ENCODE results near the gene CEBPE.
A peak's percentile ranks its signal among the peaks of the same experiment; 100 is the strongest.
"Not testable (repeated sequence)": the region's sequence is repeated elsewhere in the genome, so short reads cannot be mapped to it uniquely, and the experiment has no call there.

Gene CEBPE

DNA sequence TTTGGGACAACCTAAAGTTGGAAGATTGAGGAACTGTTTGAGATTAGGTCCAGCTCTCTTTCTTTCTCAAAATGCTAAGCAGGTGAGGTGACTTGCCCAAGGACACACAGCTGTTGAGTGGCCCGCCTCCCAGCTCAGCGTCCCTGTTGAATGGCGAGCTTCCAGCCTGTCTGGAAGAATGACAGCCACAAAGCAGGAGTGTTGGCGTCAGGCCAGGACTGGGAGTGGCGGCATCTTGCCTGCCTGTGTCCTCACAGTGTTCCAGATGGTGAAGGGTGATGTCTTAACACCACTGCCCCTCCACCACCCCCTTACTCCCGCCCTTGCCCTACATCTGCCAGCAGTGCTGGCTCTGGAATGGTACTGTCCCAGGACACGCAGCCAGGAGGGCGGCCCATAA is 4.4 kb upstream of the CEBPE start:
- peak in 3 of 58 donors; percentile 17 to 44 (median 42) for DNase-seq

- no peak for DNase-seq
These were observed 3.0 kb upstream of the CEBPE start for GRCh38 chr14:23122086-23122485.

GRCh38 chr14:23121361-23121771 is 2.3 kb upstream of the CEBPE start:
- peak in 4 of 58 donors; percentile 12 to 32 (median 22) for DNase-seq

GRCh38 chr14:23120541-23121251 is 1.6 kb upstream of the CEBPE start:
- peak in 57 of 58 donors; percentile 27 to 92 (median 80) for DNase-seq

- peak in 1 of 58 donors; percentile 11 for DNase-seq
These were observed 590 bp upstream of the CEBPE start for GRCh38 chr14:23119363-23120327.

DNA sequence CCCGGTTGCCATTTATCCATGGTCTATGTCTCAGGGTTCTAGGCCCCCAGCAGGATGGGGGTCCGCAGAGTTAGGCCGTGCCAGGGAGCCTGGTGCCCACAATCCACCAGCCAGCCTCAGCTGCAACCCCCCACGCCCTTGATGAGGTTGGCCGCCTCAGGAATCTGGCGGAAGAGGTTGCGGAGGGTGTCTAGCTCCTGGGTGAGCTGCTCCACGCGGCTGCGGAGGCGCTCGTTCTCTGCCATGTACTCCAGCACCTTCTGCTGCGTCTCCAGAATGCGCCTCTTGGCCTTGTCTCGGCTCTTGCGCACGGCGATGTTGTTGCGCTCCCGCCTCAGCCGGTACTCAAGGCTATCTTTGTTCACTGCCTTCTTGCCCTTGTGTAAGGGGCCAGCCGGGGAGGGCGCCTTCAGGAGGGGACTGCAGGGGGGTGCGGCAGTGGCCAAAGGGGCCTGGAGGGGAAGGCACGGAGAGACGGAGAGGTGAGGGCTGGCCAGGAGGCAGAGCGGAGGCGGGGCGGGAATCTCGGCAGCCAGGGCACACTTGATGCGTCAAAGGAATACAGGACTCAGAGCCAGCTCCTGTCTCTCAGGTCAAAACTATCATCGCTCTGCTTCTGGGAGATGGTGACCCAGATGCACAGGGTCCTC is 1.6 kb downstream of the CEBPE start:
- no peak for DNase-seq

DNA sequence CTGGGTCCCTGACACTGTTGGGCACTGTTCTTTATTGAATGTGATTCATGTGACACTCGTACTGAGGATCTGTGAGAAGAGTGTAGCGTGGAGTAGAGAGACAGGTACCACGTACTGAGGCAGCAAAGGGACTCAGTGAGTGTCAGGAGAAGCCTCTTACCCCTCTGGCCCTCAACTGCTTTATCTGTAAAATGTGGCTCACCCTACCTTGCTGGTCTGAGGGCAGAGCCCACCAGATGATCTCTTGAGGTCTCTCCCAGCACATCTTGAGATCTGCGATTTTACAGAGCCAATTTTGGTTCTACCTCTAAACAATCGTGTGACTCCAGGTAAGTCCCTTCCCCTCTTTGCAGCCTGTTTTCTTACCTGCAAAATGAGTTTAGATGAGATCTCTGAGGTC is 3.1 kb downstream of the CEBPE start:
- no peak for DNase-seq

DNA sequence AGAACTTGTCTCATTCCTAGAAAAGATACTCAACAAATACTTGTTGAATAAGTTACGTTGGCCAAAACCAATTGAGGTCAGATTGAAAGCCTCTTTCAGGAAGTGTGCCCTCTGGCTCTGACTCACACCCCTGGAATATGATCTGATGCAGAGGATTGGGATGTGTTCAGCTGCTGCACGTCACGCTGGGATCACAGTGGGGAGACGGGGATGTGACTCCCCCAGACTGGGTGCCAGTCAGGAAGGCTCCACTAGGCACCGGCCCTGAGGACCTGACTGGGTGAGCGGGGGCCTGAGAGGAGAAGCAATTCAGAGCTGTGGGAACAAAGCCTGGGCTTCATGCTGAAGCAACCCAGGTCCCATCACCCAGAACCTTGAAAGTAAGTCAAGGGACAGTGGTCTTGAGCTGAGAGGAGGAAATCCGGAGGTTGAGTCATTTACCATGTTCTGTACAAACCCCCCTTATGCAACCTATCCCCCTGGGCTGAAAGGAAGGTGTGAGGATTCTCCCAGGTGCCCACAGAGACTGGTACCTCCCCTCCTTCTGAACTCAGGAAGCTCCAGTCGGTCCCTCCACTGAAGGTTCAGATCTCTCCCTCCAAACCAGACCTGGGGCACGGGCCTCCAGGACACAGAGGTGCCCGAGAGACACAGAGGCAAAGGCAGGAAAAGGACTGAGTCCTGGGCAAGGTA is 3.9 kb downstream of the CEBPE start:
- no peak for DNase-seq

- no peak for DNase-seq
These were observed 4.4 kb downstream of the CEBPE start for GRCh38 chr14:23114669-23115038.

GRCh38 chr14:23114120-23114458 is 5.0 kb downstream of the CEBPE start:
- no peak for DNase-seq

DNA sequence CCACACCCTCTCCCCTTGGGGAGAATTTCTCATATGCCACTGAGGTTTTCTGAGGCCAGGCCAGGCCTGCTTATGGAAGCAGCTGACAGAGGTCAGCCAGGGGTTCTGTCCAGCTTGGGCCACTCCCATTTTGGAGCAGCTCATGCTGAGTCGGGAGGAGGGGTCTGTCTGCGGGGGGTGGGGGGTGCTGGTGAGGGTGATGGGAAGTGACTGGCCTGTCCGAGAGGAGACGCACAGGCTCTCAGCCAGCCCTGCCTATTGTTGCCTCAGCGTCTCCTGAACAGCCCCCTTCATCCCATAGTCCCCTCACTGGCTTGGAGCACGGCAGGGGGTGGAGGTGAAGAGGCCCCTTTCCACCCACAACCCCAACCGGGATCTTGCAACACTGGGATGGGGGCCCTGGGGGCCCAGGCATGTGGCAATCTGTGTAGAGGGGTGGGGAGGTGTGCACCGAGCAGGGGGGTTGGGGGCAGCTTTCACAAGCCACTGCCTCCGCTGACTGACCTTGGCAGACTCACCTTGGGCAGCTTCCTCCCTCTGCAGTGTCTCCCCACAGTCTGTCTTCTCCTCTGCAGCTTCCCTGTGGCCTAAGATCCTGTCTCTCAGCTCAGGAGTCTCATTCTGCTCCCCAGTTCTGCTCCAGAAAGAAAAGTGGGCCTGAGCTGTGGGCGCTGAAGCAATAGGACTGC is 5.5 kb downstream of the CEBPE start:
- DNase-seq, result no peak

DNA sequence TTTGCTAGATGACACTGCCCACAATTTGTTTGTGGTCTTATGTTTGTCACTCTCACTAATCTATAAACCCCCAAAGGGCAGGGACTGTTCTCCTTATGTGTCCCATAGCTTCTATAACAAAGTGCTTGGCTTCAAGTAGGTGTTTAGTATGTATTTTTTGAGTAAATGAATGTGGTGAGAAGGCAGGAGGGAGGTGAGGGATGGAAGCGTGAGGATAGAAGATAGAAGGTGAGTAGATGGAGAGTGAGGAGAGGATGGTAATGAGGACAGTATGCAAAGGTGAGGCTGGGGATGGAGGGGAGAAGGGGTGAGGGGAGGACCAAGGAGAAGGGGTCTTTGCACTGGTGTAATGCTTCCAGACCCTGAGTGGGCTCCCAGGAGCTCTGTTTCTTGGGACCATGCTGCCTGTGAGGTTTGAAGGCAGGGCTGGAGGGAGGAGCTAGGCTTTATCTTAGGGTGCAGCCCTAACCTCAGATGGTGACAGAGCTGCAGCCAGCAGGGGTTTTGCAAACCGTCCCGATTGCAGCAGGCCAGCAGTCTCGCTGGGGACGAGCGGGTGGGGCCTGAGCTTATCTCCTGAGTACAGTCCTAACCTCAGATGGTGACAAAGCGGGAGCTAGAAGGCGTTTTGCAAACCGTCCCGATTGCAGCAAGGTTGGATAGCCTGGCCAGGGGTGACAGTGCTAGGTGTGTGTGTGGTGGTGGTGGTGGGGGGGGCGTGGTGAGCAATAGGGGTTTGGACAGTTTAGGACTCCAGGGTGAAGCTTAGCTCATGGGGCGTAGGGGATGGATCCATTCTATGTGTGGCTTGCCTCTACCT is 6.5 kb downstream of the CEBPE start:
- DNase-seq, result no peak

DNA sequence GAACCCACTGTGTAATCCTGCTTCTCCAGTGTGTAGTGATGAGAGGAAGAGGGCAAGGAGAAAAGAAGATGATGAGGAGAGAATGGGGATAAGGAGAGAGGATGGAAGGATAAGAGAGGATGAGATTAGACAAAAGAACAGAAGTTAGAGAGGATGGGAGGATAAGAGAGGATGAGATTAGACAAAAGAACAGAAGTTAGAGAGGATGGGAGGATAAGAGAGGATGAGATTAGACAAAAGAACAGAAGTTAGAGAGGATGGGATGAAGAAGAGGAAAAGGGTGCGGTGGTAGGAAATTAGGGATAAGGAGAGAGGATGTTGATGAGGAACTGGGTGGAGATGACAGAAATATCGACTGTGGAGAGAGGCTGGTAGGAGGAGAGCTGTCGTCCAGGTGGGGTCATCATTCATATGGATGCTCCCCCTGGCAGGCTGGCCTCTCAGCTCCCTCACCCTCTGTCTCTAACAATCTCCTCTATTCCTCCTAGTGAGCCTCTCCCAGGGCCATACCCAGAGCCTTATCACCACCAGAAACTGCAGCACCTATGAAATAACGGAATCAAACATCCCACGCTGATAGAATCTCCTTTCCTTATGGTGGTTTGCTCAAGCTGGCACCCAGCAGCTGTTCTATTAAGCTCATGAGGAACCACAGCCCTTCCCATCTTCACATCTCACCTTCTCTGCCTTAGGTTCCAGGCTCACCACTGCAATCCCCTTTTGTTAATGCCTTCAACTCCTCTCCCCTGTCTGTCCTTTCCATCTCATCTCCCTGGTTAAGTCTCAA is 8.3 kb downstream of the CEBPE start:
- DNase-seq, result no peak

DNA sequence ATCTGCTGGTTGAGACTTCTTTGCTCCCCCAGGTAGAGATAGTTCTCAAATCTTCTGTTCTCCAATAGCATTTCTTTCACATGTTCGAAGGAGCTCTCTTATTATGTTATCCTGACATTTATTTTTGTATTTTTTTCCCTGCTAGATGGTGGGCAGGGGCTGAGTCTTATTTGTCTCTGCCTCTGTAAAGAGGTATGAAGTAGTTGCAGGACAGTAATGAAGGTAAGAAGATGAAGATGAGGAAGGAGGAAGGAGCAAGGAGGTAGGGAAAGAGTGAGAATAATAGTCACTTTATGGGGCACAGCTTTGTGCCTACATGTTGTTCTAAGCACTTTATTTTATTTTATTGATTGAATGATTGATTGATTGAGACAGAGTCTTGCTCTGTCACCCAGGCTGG is 9.3 kb downstream of the CEBPE start:
- no peak for DNase-seq

DNA sequence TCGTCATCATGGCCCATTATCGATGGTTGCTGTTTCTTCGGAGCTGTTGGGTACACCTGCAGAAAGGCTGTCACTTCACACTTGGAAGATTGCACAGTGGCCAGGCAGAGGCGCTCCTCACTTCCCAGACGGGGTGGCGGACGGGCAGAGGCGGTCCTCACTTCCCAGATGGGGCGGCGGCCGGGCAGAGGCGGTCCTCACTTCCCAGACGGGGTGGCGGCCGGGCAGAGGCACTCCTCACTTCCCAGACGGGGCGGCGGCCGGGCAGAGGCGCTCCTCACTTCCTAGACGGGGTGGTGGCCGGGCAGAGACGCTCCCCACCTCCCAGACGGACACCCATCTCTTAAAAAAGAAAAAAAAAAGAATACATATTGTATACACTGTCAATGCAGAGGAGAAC is 10.9 kb downstream of the CEBPE start:
- not testable (repeated sequence) for DNase-seq

DNA sequence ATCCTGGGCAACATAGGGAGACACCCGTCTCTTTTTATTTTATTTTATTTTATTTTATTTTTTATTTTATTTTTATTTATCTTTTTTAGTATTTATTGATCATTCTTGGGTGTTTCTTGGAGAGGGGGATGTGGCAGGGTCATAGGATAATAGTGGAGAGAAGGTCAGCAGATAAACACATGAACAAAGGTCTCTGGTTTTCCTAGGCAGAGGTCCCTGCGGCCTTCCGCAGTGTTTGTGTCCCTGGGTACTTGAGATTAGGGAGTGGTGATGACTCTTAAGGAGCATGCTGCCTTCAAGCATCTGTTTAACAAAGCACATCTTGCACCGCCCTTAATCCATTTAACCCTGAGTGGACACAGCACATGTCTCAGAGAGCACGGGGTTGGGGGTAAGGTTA is 11.4 kb downstream of the CEBPE start:
- not testable (repeated sequence) for DNase-seq

- DNase-seq, result no peak
These were observed 12.4 kb downstream of the CEBPE start for GRCh38 chr14:23106747-23107045.

DNA sequence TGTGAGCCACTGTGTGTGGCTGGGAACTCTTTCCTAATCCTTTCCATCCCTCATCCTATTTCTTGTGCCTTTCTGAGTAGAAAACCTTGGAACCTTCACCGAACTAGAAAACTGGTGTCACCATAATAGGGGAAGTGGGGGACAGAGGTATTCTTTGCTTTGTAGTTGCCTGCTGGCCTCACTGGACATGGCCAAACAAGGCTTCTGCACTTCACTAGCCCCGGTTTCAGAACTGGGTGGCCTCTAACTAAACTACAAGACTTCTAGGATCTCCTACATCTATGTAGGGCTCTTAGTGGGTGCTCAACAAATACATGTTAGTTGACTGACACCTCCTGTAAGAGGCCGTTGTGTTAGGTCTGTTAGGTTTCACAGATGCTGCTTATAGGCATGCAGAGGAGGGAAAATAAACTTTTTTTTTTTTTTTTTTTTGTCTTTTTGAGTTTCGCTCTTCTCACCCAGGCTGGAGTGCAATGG is 13.7 kb downstream of the CEBPE start:
- no peak for DNase-seq
